Epithelial cell of proximal tubule (primary cell): ENCODE results near the gene IFT52. TPM values are rescaled to one million over a fixed set of nuclear protein-coding genes. Genes with fewer than 3 reads are reported as not detected.

Experiments
- DNase-seq: peaks from one replicate; pipeline ENCODE4 v3.0.0-alpha.2; 2011; ENCODE audit warnings: low read depth
- H3K4me3 ChIP-seq: 2 replicates; pipeline ENCODE4 v1.5.1; 2011; ENCODE audit warnings: low read depth, mild to moderate bottlenecking, low read length
- total RNA-seq: library from RNA; depleted of rRNA; stranded (reverse); fragments of >200 nt; gene quantifications from 2 replicates; pipeline ENCODE4 v1.2.3, GENCODE V29; 2015
- TF ChIP-seq, protein P1 (sequence below): conservative IDR thresholded peaks from 2 replicates; pipeline ENCODE4 v1.5.1; 2012; ENCODE audit warnings: low read depth, mild to moderate bottlenecking, low read length

Gene IFT52, protein sequence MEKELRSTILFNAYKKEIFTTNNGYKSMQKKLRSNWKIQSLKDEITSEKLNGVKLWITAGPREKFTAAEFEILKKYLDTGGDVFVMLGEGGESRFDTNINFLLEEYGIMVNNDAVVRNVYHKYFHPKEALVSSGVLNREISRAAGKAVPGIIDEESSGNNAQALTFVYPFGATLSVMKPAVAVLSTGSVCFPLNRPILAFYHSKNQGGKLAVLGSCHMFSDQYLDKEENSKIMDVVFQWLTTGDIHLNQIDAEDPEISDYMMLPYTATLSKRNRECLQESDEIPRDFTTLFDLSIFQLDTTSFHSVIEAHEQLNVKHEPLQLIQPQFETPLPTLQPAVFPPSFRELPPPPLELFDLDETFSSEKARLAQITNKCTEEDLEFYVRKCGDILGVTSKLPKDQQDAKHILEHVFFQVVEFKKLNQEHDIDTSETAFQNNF
- 19.8 and 21.2 TPM in 2 replicates for total RNA-seq

DNA sequence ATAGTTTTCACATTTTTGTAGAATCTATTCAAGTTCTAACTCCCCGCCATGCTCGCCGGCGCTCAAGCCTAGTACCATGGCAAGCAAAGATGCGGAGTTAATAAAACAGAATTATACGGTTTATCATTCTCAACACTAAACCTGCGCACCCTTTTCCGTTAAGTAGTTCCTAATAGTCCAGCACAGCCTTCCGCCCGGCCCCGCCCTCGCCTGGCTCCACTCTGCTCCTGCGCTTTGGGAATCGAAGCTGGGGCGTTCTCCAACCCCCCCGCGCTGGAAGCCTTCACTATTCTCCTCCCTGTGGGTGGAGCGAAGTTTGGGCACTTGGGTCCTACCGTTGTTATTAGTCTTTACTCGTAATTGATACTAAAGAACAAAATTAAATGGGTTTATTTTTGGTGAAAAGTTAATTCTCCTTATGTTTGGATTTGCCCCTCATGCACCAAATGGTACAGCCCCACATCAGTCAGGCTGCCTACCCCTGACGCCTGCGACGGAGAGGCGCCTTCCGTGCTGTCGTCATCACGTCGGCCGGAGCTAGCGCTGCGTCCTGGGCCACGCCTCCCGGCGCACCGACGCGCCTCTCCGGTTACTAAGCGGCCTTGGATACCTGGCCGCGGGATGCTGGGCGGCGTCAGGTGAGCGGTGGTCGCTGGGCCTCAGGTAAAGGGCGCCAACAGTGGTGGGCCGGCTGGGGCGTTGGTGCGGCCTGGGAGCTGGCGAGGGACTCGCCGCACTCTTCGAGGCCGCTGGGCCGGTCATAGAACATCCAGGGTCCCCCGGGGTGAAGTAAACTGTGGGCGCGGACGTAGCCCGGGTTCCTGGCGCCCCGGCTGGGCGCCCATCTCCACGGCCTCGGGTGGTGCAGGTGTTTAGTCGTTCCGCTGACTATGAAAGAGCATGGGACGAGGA is at the start of gene IFT52:
TSS of gene IFT52 (plus strand) at position 546 of the 912 bp plus-strand sequence. CDS start 3,762 bp downstream, outside the sequence.
- TF ChIP-seq, protein P1, sequence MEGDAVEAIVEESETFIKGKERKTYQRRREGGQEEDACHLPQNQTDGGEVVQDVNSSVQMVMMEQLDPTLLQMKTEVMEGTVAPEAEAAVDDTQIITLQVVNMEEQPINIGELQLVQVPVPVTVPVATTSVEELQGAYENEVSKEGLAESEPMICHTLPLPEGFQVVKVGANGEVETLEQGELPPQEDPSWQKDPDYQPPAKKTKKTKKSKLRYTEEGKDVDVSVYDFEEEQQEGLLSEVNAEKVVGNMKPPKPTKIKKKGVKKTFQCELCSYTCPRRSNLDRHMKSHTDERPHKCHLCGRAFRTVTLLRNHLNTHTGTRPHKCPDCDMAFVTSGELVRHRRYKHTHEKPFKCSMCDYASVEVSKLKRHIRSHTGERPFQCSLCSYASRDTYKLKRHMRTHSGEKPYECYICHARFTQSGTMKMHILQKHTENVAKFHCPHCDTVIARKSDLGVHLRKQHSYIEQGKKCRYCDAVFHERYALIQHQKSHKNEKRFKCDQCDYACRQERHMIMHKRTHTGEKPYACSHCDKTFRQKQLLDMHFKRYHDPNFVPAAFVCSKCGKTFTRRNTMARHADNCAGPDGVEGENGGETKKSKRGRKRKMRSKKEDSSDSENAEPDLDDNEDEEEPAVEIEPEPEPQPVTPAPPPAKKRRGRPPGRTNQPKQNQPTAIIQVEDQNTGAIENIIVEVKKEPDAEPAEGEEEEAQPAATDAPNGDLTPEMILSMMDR = no peak
- peak within 1 kb of the TSS; percentile 73 for H3K4me3 ChIP-seq
- peak; percentile 61 for DNase-seq

DNA sequence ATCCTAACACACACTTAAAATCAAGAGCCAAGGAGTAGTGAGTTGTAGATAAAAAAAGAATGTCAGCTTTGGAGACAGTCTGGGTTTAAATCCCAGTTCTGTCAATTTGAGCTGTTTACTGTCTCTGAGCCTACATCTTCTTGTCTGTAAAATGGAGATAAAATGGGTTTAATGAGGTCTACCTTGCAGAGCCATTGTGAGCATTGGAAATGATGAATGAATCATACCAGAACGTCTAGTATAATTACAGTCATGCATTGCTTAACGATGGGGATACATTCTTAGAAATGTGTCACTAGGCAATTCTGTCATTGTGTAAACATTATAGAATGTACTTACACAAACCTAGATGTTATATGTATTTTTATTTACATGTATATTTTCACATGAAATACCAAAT is 49.5 kb upstream of the IFT52 start:
- no peak for DNase-seq
- TF ChIP-seq, protein P1 = no peak

DNA sequence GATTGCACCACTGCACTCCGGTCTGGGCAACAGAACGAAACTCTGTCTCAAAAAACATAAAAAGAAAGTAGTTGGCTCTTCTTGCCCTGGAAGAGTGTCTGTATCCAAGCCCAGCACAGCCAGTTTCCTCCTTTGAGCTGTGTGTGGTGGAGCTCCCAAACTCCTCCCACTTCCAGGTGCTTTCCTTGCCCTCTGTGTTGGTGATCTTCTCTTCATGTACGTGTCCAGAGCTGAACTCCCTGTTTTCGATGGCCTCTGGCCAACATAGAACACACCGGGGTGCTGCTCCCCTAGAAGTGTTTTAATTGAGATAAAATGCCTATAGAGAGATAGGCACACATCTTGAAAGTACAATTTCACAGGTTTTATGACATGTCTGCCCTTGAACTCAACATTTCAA is 48.6 kb upstream of the IFT52 start:
- TF ChIP-seq, protein P1 = no peak
- DNase-seq = no peak
- H3K4me3 ChIP-seq = no peak overlapping the region

More for the DNA sequence above, 49.5 kb upstream of the IFT52 start:
- H3K4me3 ChIP-seq = no peak overlapping the region

DNA sequence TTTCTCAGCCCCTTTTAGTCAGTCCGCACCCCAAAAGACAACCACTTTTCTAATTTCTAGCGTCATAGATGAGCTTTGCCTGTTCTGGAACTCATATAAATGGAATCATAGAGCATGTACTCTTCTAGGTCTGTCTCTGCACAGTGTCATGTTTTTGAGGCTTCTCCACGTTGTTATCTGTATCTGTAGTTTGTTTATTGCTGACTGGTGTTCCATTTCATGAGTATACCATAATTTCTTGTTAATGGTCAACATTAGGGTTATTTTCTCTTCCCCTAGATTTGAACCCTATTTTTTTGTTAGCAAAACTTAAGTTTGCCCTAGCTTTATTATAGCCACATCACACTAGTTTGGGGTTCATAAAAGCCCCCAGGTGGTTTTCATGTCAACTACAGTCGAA is 48.1 kb upstream of the IFT52 start:
- DNase-seq = no peak
- TF ChIP-seq, protein P1 = no peak
- no peak overlapping the region for H3K4me3 ChIP-seq

DNA sequence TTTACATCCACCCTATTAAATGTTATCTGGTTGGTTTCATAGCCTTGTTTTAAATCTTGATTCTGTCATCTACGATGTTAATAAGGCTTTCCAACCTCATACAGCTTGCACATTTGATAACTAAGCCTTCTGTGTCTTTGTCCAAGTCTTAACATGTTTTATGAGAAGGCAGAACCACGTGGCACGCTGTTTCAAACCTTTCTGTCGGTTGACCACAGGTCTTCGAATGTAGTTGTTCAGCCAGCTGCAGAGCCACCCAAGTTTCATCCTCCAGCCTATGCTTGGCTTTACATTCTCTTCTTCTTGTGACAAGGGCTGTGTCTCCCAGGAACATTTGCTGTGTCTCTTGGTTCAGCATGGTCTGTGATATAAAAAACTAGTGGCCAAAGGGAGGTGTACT is 47.6 kb upstream of the IFT52 start:
- no peak for DNase-seq
- TF ChIP-seq, protein P1 = no peak
- H3K4me3 ChIP-seq = no peak overlapping the region

DNA sequence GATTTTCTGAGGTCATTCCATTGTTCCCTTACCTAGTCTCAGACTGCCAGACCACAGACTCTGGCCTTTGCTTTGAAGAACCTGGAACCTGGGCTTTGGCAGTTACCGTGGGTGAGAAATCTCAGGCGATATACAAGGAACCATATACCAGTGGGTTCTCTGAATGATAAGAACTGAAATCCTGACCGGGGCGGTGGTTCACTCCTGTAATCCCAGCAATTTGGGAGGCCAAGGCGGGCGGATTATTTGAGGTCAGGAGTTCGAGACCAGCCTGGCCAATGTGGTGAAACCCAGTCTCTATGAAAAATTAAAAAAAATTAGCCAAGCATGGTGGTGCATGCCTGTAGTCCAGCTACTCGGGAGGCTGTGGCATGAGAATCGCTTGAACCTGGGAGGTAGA is 46.2 kb upstream of the IFT52 start:
- no peak overlapping the region for H3K4me3 ChIP-seq
- TF ChIP-seq, protein P1 = no peak
- DNase-seq = no peak
